Inflammatory macrophage (primary cell): Measurements from ENCODE around the gene OPRM1.
"Not testable (repeated sequence)": the region's sequence is repeated elsewhere in the genome, so short reads cannot be mapped to it uniquely, and the experiment has no call there.

Experiments used
- DNase-seq, 2 donors: peaks; one replicate each; pipeline ENCODE4 v3.0.0-alpha.2; 2020 to 2022

The OPRM1 gene

GRCh38 chr6:154154389-154154967 lies 115.4 kb downstream of the OPRM1 start:
- DNase-seq = peak; percentile 80 to 81

GRCh38 chr6:154156135-154156896 lies 117.3 kb downstream of the OPRM1 start:
- DNase-seq = peak; percentile 65 to 77

- DNase-seq = peak in 1 of 2 donors; percentile 34
Observed at GRCh38 chr6:154157082-154157481, 118.0 kb downstream of the OPRM1 start.

GRCh38 chr6:154157706-154158105 lies 118.7 kb downstream of the OPRM1 start:
- peak; percentile 33 to 36 for DNase-seq

GRCh38 chr6:154159126-154159525 lies 120.1 kb downstream of the OPRM1 start:
- DNase-seq = no peak

GRCh38 chr6:154161689-154162088 lies 122.6 kb downstream of the OPRM1 start:
- peak in 1 of 2 donors; percentile 48 for DNase-seq

GRCh38 chr6:154164397-154164796 lies 125.4 kb downstream of the OPRM1 start:
- DNase-seq = no peak

GRCh38 chr6:154165478-154165877 lies 126.4 kb downstream of the OPRM1 start:
- DNase-seq = peak; percentile 74 to 81

GRCh38 chr6:154166140-154166539 lies 127.1 kb downstream of the OPRM1 start:
- peak; percentile 54 to 77 for DNase-seq

GRCh38 chr6:154167126-154167525 lies 128.1 kb downstream of the OPRM1 start:
- DNase-seq = peak; percentile 67 to 80

GRCh38 chr6:154169193-154169847 lies 130.3 kb downstream of the OPRM1 start:
- peak; percentile 63 to 67 for DNase-seq

GRCh38 chr6:154170106-154170505 lies 131.1 kb downstream of the OPRM1 start:
- peak in 1 of 2 donors; percentile 32 for DNase-seq

GRCh38 chr6:154172393-154172792 lies 133.4 kb downstream of the OPRM1 start:
- DNase-seq = not testable (repeated sequence)

GRCh38 chr6:154179434-154179833 lies 140.4 kb downstream of the OPRM1 start:
- no peak for DNase-seq

- DNase-seq = no peak
Observed at GRCh38 chr6:154187203-154187602, 148.2 kb downstream of the OPRM1 start.

- DNase-seq = no peak
Observed at GRCh38 chr6:154187714-154188113, 148.7 kb downstream of the OPRM1 start.

GRCh38 chr6:154196333-154196885 lies 157.4 kb downstream of the OPRM1 start:
- no peak for DNase-seq

- DNase-seq = no peak
Observed at GRCh38 chr6:154197196-154197860, 158.3 kb downstream of the OPRM1 start.

- peak; percentile 44 to 74 for DNase-seq
Observed at GRCh38 chr6:154201688-154202087, 162.6 kb downstream of the OPRM1 start.

- peak; percentile 19 to 61 for DNase-seq
Observed at GRCh38 chr6:154202339-154202738, 163.3 kb downstream of the OPRM1 start.

GRCh38 chr6:154202958-154203357 lies 163.9 kb downstream of the OPRM1 start:
- DNase-seq = no peak

- peak; percentile 46 to 48 for DNase-seq
Observed at GRCh38 chr6:154206141-154206540, 167.1 kb downstream of the OPRM1 start.

GRCh38 chr6:154206996-154207395 lies 168.0 kb downstream of the OPRM1 start:
- DNase-seq = no peak
